ENCODE measurements around the gene PDE10A. TPM values are rescaled to one million over a fixed set of nuclear protein-coding genes. Genes with fewer than 3 reads are reported as not detected.

The PDE10A gene
- total and polyA plus RNA-seq, 2 experiments from 2014 or later = 2.0 to 7.2 TPM

- no peaks in the 10 kb centered on the region for H3K4me1 ChIP-seq (ENCODE audit: insufficient read depth)
- H3K9me2 ChIP-seq (replicated peaks; ENCODE audit: insufficient read depth) = no peaks in the 10 kb centered on the region
- H3K4me3 ChIP-seq = no peak overlapping the region
- no peak overlapping the region for H3K27ac ChIP-seq
- H3K9me3 ChIP-seq (ENCODE audit: low read depth) = no peaks in the 10 kb centered on the region
- no peak overlapping the region for H3K4me2 ChIP-seq
- no peak overlapping the region for H2AFZ ChIP-seq
- no peaks in the 10 kb centered on the region for H4K20me1 ChIP-seq (ENCODE audit: insufficient read depth, poor library complexity, severe bottlenecking)
- 84% methylated on average over 7 of the region's 7 CpGs for WGBS (ENCODE audit: low lambda C conversion rate, missing lambda C conversion rate)
- H3K27me3 ChIP-seq = no peaks in the 10 kb centered on the region
- DNase-seq (ENCODE audit: low spot score) = no peak
- no peaks in the 10 kb centered on the region for H3K79me2 ChIP-seq
- no peaks in the 10 kb centered on the region for H3K36me3 ChIP-seq (replicated peaks; ENCODE audit: insufficient read depth, low read depth)
- TF ChIP-seq EZH2phosphoT487 (IDR thresholded peaks at IDR 0.05; ENCODE audit: low read depth, severe bottlenecking, unreplicated experiment) = no peak
- TF ChIP-seq CTCF (IDR thresholded peaks at IDR 0.05; ENCODE audit: poor library complexity) = no peak
- TF ChIP-seq EZH2 (IDR thresholded peaks at IDR 0.05; ENCODE audit: borderline replicate concordance) = no peak
These were observed 26.7 kb upstream of the PDE10A start for GRCh38 chr6:165689699-165690098.

- Histone ChIP-seq H3K36me3 (replicated peaks; ENCODE audit: insufficient read depth, low read depth) (no peaks in the 10 kb centered on the region), H3K79me2 (no peaks in the 10 kb centered on the region), H4K20me1 (ENCODE audit: insufficient read depth, poor library complexity, severe bottlenecking) (no peaks in the 10 kb centered on the region), H2AFZ (no peak overlapping the region), H3K27ac (no peak overlapping the region), H3K9me3 (ENCODE audit: low read depth) (no peaks in the 10 kb centered on the region), H3K4me1 (ENCODE audit: insufficient read depth) (no peaks in the 10 kb centered on the region), H3K9me2 (replicated peaks; ENCODE audit: insufficient read depth) (no peaks in the 10 kb centered on the region), H3K4me3 (no peak overlapping the region), H3K4me2 (no peak overlapping the region), H3K27me3 (no peaks in the 10 kb centered on the region)
- TF ChIP-seq EZH2 (IDR thresholded peaks at IDR 0.05; ENCODE audit: borderline replicate concordance) (no peak), EZH2phosphoT487 (IDR thresholded peaks at IDR 0.05; ENCODE audit: low read depth, severe bottlenecking, unreplicated experiment) (no peak), CTCF (IDR thresholded peaks at IDR 0.05; ENCODE audit: poor library complexity) (no peak)
- DNase-seq (ENCODE audit: low spot score) = no peak
- 91% methylated on average over 27 of the region's 27 CpGs for WGBS (ENCODE audit: low lambda C conversion rate, missing lambda C conversion rate)
These were observed 23.7 kb upstream of the PDE10A start for GRCh38 chr6:165686596-165687365.

GRCh38 chr6:165685302-165685701 is 22.3 kb upstream of the PDE10A start:
- H3K36me3 ChIP-seq (replicated peaks; ENCODE audit: insufficient read depth, low read depth) = no peaks in the 10 kb centered on the region
- DNase-seq (ENCODE audit: low spot score) = no peak
- no peak overlapping the region for H3K4me3 ChIP-seq
- WGBS (ENCODE audit: low lambda C conversion rate, missing lambda C conversion rate) = 79% methylated on average over 1 of the region's 1 CpG
- no peak overlapping the region for H3K27ac ChIP-seq
- H3K9me2 ChIP-seq (replicated peaks; ENCODE audit: insufficient read depth) = no peaks in the 10 kb centered on the region
- H2AFZ ChIP-seq = no peak overlapping the region
- H3K4me2 ChIP-seq = no peak overlapping the region
- TF ChIP-seq EZH2 (IDR thresholded peaks at IDR 0.05; ENCODE audit: borderline replicate concordance) (no peak), EZH2phosphoT487 (IDR thresholded peaks at IDR 0.05; ENCODE audit: low read depth, severe bottlenecking, unreplicated experiment) (no peak), CTCF (IDR thresholded peaks at IDR 0.05; ENCODE audit: poor library complexity) (no peak)
- H3K9me3 ChIP-seq (ENCODE audit: low read depth) = no peaks in the 10 kb centered on the region
- H4K20me1 ChIP-seq (ENCODE audit: insufficient read depth, poor library complexity, severe bottlenecking) = no peaks in the 10 kb centered on the region
- no peaks in the 10 kb centered on the region for H3K79me2 ChIP-seq
- no peaks in the 10 kb centered on the region for H3K4me1 ChIP-seq (ENCODE audit: insufficient read depth)
- H3K27me3 ChIP-seq = peaks cover 4% of the 10 kb centered on the region
